ENCODE measurements around the gene PCDH19. TPM values are rescaled to one million over a fixed set of nuclear protein-coding genes. Genes with fewer than 3 reads are reported as not detected.

Gene PCDH19
- total RNA-seq, 4 donors from 2014 or later, result 2.0 to 5.2 (median 3.4) TPM

- H3K4me3 ChIP-seq, result no peak overlapping the region
- no peaks in the 10 kb centered on the region for H3K9me3 ChIP-seq
- no peaks in the 10 kb centered on the region for H3K4me1 ChIP-seq
- no peak for DNase-seq
- H3K36me3 ChIP-seq, result no peaks in the 10 kb centered on the region
- no peaks in the 10 kb centered on the region for H3K27me3 ChIP-seq
- intact Hi-C loops (cut with DNase I; ENCODE audit: low total_unique reads), result no loop called here
- H3K27ac ChIP-seq, result no peak overlapping the region
- TF ChIP-seq POLR2A (IDR thresholded peaks at IDR 0.05) (no peak), CTCF (IDR thresholded peaks at IDR 0.05) (no peak)
Measured at GRCh38 chrX:100265179-100265578, 144.9 kb downstream of the PCDH19 start.

- intact Hi-C loops (cut with DNase I; ENCODE audit: low total_unique reads), result no loop called here
- H3K27me3 ChIP-seq, result no peaks in the 10 kb centered on the region
- no peaks in the 10 kb centered on the region for H3K9me3 ChIP-seq
- no peak overlapping the region for H3K27ac ChIP-seq
- no peak overlapping the region for H3K4me3 ChIP-seq
- H3K36me3 ChIP-seq, result no peaks in the 10 kb centered on the region
- H3K4me1 ChIP-seq, result no peaks in the 10 kb centered on the region
- no peak for DNase-seq
- TF ChIP-seq POLR2A (IDR thresholded peaks at IDR 0.05) (no peak), CTCF (IDR thresholded peaks at IDR 0.05) (no peak)
Measured at GRCh38 chrX:100264200-100264599, 145.9 kb downstream of the PCDH19 start.

GRCh38 chrX:100263650-100264049, 146.4 kb downstream of the PCDH19 start:
- no peak overlapping the region for H3K27ac ChIP-seq
- no peak overlapping the region for H3K4me3 ChIP-seq

GRCh38 chrX:100248885-100249493, 161.1 kb downstream of the PCDH19 start:
- H3K36me3 ChIP-seq, result no peaks in the 10 kb centered on the region
- H3K4me3 ChIP-seq, result no peak overlapping the region
- intact Hi-C loops (cut with DNase I; ENCODE audit: low total_unique reads), result no loop called here
- TF ChIP-seq CTCF (IDR thresholded peaks at IDR 0.05) (no peak), POLR2A (IDR thresholded peaks at IDR 0.05) (no peak)
- H3K27ac ChIP-seq, result no peak overlapping the region
- no peaks in the 10 kb centered on the region for H3K9me3 ChIP-seq
- H3K4me1 ChIP-seq, result no peaks in the 10 kb centered on the region
- H3K27me3 ChIP-seq, result no peaks in the 10 kb centered on the region
- DNase-seq, result no peak

More at GRCh38 chrX:100263650-100264049, 146.4 kb downstream of the PCDH19 start:
- intact Hi-C loops (cut with DNase I; ENCODE audit: low total_unique reads), result no loop called here
- Histone ChIP-seq H3K27me3 (no peaks in the 10 kb centered on the region), H3K9me3 (no peaks in the 10 kb centered on the region), H3K36me3 (no peaks in the 10 kb centered on the region), H3K4me1 (no peaks in the 10 kb centered on the region)
- no peak for DNase-seq
- TF ChIP-seq CTCF (IDR thresholded peaks at IDR 0.05) (no peak), POLR2A (IDR thresholded peaks at IDR 0.05) (no peak)

- intact Hi-C loops (cut with DNase I; ENCODE audit: low total_unique reads), result no loop called here
- no peak for TF ChIP-seq POLR2A (IDR thresholded peaks at IDR 0.05)
- no peak for TF ChIP-seq CTCF (IDR thresholded peaks at IDR 0.05)
- Histone ChIP-seq H3K9me3 (no peaks in the 10 kb centered on the region), H3K27ac (no peak overlapping the region), H3K4me1 (no peaks in the 10 kb centered on the region), H3K4me3 (no peak overlapping the region), H3K36me3 (no peaks in the 10 kb centered on the region), H3K27me3 (no peaks in the 10 kb centered on the region)
- DNase-seq, result no peak
Measured at GRCh38 chrX:100247826-100248225, 162.2 kb downstream of the PCDH19 start.

All from uterus (tissue), 4 donors.